ENCODE data around the gene FERD3L.

FERD3L gene

DNA sequence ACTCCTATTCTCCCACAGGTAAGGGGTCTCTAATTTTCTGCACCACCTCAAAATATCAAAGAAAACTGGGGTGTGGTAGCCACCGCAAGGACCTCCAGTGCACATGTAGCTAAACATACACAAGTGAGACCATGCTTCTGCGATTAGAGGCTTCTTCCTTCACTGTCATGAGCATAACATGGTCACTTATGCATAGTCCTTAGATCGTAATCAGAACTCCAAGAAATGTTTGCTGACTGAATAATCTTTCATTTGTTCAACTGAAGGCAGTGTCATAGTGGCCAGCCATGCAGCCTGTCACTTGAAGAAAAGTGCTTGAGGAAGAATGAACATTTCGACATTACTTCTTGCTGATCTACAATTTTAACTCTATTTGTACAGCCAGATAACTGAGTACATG, 42.3 kb downstream of the FERD3L start:
- no peak for DNase-seq (ENCODE audit: insufficient read length, low spot score)
- FAIRE-seq = no peak
- TF ChIP-seq TAF1 (IDR thresholded peaks at IDR 0.05; ENCODE audit: low read depth, low read length) (no peak), POLR2A (IDR thresholded peaks at IDR 0.05; ENCODE audit: low read depth, low read length) (no peak), PAX5 (IDR thresholded peaks at IDR 0.05; ENCODE audit: insufficient read depth, low read length, severe bottlenecking) (no peak), POLR2AphosphoS5 (IDR thresholded peaks at IDR 0.05; ENCODE audit: low read depth, low read length) (no peak), SPI1 (IDR thresholded peaks at IDR 0.05; ENCODE audit: low read depth, low read length) (no peak), POU2F2 (IDR thresholded peaks at IDR 0.05; ENCODE audit: low read depth, low read length) (no peak)

DNA sequence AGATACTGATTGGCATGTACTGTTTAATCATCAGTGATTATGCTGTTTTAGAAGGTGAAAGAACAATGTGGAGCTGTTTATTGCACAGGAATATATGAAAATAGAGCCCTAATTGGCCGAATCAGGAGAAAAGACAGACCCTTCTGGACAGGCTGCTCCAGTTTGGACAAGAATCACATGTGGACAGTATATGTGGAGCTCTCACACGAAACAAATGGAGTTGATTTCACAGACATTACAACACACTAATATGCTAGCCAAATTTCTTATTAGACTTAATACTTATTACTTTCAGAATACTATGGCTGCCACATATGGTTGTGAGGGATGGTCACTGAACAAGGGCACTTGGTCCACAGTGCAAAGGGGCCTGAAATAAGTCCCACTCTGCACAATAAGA, 43.3 kb downstream of the FERD3L start:
- DNase-seq (ENCODE audit: insufficient read length, low spot score) (no peak), FAIRE-seq (no peak)
- TF ChIP-seq TAF1 (IDR thresholded peaks at IDR 0.05; ENCODE audit: low read depth, low read length) = no peak
- TF ChIP-seq SPI1 (IDR thresholded peaks at IDR 0.05; ENCODE audit: low read depth, low read length) = no peak
- TF ChIP-seq POLR2A (IDR thresholded peaks at IDR 0.05; ENCODE audit: low read depth, low read length) = no peak
- no peak for TF ChIP-seq POLR2AphosphoS5 (IDR thresholded peaks at IDR 0.05; ENCODE audit: low read depth, low read length)
- no peak for TF ChIP-seq PAX5 (IDR thresholded peaks at IDR 0.05; ENCODE audit: insufficient read depth, low read length, severe bottlenecking)
- TF ChIP-seq POU2F2 (IDR thresholded peaks at IDR 0.05; ENCODE audit: low read depth, low read length) = no peak

DNA sequence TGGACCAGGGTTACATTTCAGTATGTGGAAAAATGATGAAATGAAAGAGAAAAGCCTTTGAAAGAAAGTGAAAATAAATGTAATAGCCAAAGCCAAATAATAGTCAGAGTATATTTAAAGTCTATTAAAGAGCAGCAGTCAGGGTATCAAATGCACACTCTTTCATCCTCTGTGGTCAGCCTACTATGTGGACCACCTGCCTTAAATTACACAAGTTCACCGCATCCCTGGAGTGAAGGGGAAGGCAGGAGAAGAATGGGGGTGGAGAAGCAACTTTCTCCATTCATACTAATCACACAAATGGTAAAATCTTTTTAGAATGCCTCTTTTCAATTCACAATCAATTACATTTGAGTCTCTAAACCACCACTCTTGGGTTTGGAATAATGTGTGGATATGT, 43.7 kb downstream of the FERD3L start:
- FAIRE-seq (no peak), DNase-seq (ENCODE audit: insufficient read length, low spot score) (no peak)
- no peak for TF ChIP-seq TAF1 (IDR thresholded peaks at IDR 0.05; ENCODE audit: low read depth, low read length)
- no peak for TF ChIP-seq SPI1 (IDR thresholded peaks at IDR 0.05; ENCODE audit: low read depth, low read length)
- TF ChIP-seq POLR2AphosphoS5 (IDR thresholded peaks at IDR 0.05; ENCODE audit: low read depth, low read length) = no peak
- TF ChIP-seq PAX5 (IDR thresholded peaks at IDR 0.05; ENCODE audit: insufficient read depth, low read length, severe bottlenecking) = no peak
- no peak for TF ChIP-seq POU2F2 (IDR thresholded peaks at IDR 0.05; ENCODE audit: low read depth, low read length)
- no peak for TF ChIP-seq POLR2A (IDR thresholded peaks at IDR 0.05; ENCODE audit: low read depth, low read length)

DNA sequence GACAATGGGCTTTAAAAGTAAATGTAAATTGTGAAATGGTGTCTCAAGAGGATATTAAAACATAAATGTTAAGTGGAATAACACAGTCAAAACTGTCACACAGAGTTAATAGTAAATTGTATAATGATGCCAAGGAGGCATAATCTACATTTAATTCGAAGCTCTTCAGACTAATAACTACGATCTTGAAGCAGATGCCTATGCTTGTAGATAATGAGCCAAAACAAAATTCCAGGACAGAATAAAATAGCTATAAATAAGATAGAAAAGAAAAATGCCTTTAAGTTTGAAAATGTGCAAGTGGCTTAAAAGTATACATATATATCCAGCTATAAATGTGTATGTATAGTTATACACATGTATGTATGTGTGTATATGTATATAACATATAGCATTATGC, 45.3 kb downstream of the FERD3L start:
- FAIRE-seq (no peak), DNase-seq (ENCODE audit: insufficient read length, low spot score) (no peak)
- TF ChIP-seq SPI1 (IDR thresholded peaks at IDR 0.05; ENCODE audit: low read depth, low read length) = no peak
- no peak for TF ChIP-seq POLR2A (IDR thresholded peaks at IDR 0.05; ENCODE audit: low read depth, low read length)
- no peak for TF ChIP-seq TAF1 (IDR thresholded peaks at IDR 0.05; ENCODE audit: low read depth, low read length)
- no peak for TF ChIP-seq PAX5 (IDR thresholded peaks at IDR 0.05; ENCODE audit: insufficient read depth, low read length, severe bottlenecking)
- no peak for TF ChIP-seq POLR2AphosphoS5 (IDR thresholded peaks at IDR 0.05; ENCODE audit: low read depth, low read length)
- TF ChIP-seq POU2F2 (IDR thresholded peaks at IDR 0.05; ENCODE audit: low read depth, low read length) = no peak

DNA sequence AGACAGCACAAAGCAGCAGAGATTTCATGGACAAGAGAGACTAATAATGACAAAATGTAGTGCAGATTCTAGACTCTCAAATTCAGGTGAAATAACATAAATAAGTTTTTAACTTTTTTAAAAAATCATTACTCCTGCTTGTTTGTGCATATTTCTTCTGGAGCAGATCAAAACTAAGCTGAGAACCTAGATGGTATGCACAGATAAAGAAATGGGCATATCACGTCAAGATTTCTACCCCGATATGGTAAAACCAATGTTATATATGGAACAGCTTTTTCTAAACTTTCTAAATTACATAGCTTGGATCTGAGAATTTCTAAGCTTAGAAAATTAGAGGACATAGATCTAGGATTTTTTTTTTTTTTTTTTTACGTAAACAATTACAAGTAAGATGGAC, 46.0 kb downstream of the FERD3L start:
- FAIRE-seq = no peak

DNA sequence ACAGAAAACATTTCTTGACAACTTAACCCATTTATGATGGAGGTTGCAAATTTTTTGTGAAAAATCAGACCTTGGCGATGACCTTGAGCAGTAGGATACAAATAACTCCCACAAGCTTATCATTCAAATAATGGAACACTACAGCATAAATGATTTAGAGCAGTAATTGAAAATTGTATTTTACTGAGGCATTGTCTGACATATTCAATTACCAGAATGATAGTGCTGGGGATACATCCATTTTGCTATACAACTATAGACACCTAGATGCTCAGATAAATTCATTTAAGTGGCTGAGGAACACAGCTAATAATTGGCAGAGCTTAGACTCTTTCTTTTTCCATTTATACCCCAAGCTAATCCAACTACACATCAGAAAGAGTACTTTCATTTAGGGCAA, 46.7 kb downstream of the FERD3L start:
- FAIRE-seq (no peak), DNase-seq (ENCODE audit: insufficient read length, low spot score) (no peak)
- no peak for TF ChIP-seq PAX5 (IDR thresholded peaks at IDR 0.05; ENCODE audit: insufficient read depth, low read length, severe bottlenecking)
- TF ChIP-seq POLR2AphosphoS5 (IDR thresholded peaks at IDR 0.05; ENCODE audit: low read depth, low read length) = no peak
- TF ChIP-seq SPI1 (IDR thresholded peaks at IDR 0.05; ENCODE audit: low read depth, low read length) = no peak
- no peak for TF ChIP-seq POLR2A (IDR thresholded peaks at IDR 0.05; ENCODE audit: low read depth, low read length)
- TF ChIP-seq TAF1 (IDR thresholded peaks at IDR 0.05; ENCODE audit: low read depth, low read length) = no peak
- TF ChIP-seq POU2F2 (IDR thresholded peaks at IDR 0.05; ENCODE audit: low read depth, low read length) = no peak

More for the DNA sequence above, 46.0 kb downstream of the FERD3L start:
- TF ChIP-seq TAF1 (IDR thresholded peaks at IDR 0.05; ENCODE audit: low read depth, low read length) = no peak
- no peak for TF ChIP-seq POLR2AphosphoS5 (IDR thresholded peaks at IDR 0.05; ENCODE audit: low read depth, low read length)
- no peak for TF ChIP-seq POU2F2 (IDR thresholded peaks at IDR 0.05; ENCODE audit: low read depth, low read length)
- no peak for DNase-seq (ENCODE audit: insufficient read length, low spot score)

DNA sequence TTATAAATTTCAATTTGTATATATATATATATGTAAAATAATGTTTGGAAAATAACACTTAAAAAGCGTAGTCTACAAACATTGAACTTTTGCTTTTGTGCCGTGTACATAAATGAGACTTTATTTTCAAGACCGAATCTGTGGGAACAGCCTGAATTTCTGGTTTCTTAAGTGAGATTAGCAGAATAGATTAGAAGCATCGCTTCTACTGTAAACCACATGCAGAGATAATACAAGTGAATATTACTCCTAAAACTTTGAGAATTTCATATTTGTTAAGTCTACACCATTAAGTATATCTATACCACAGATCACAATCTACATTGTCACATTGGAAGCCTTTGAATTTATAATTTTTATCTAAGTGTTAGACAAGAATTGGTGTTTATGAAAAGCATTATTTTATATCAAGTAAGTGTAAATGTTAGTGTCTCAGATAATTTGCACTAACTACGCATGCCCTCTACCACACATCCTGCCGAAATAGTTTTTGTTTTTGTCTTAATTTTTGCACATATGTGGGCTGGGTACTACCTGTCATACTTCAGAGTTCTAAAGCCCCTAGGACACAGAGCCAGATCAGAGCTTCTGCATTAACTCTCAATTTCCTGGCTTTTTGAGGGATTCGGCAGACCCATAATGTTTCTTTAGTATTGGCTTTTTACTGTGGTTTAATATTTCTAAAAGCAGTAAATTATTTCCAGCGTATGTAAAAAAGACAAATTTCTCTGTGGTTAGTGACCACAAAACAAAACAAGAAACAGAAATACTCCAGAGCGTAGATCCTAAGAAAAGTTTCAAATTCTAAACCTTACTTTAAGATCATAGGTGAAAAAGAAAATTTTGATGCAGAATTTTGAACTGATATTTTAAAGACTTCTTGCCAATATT, 47.8 kb downstream of the FERD3L start:
- FAIRE-seq (no peak), DNase-seq (ENCODE audit: insufficient read length, low spot score) (no peak)
- no peak for TF ChIP-seq POLR2AphosphoS5 (IDR thresholded peaks at IDR 0.05; ENCODE audit: low read depth, low read length)
- no peak for TF ChIP-seq SPI1 (IDR thresholded peaks at IDR 0.05; ENCODE audit: low read depth, low read length)
- no peak for TF ChIP-seq TAF1 (IDR thresholded peaks at IDR 0.05; ENCODE audit: low read depth, low read length)
- no peak for TF ChIP-seq PAX5 (IDR thresholded peaks at IDR 0.05; ENCODE audit: insufficient read depth, low read length, severe bottlenecking)
- no peak for TF ChIP-seq POLR2A (IDR thresholded peaks at IDR 0.05; ENCODE audit: low read depth, low read length)
- TF ChIP-seq POU2F2 (IDR thresholded peaks at IDR 0.05; ENCODE audit: low read depth, low read length) = no peak

DNA sequence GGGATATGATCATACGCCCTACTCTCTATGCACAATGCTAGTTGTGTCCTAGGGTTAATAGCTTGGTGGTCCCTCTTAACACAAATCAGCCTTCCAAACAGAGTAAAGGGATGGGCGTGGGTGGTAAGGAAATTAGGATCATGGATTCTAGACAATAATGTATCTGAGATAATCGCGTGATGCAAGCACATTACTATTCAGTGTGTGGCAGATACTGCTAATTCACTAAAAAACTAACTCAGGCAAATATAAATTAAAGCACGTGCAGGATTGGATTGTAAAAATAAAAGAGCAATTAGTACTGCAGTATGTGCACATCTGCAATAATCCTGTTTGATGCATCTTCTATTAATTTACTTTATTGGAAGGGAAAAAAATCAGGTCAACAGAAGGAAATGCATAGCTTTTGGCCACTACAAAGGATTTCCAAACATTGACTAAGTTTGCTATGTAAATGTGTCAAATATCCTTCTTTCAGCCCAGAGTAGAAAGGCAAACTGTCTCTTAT, 49.8 kb downstream of the FERD3L start:
- no peak for FAIRE-seq
- TF ChIP-seq POLR2A (IDR thresholded peaks at IDR 0.05; ENCODE audit: low read depth, low read length) = no peak
- TF ChIP-seq PAX5 (IDR thresholded peaks at IDR 0.05; ENCODE audit: insufficient read depth, low read length, severe bottlenecking) = no peak
- no peak for TF ChIP-seq POLR2AphosphoS5 (IDR thresholded peaks at IDR 0.05; ENCODE audit: low read depth, low read length)
- TF ChIP-seq SPI1 (IDR thresholded peaks at IDR 0.05; ENCODE audit: low read depth, low read length) = no peak
- TF ChIP-seq TAF1 (IDR thresholded peaks at IDR 0.05; ENCODE audit: low read depth, low read length) = no peak
- DNase-seq (ENCODE audit: insufficient read length, low spot score) = no peak
